BJ (cell line): ENCODE measurements around the gene SOBP. TPM values are rescaled to one million over a fixed set of nuclear protein-coding genes. Genes with fewer than 3 reads are reported as not detected.

Experiments used
- CTCF ChIA-PET: fragments of 350-600 bp; formaldehyde crosslinking; extraction: SDS; loops from one replicate; lab custom pipeline; 2021; ENCODE audit warnings: antibody characterized with exemption, inconsistent platforms; lab: Yijun Ruan, JAX
- POLR2A ChIA-PET: fragments of 300-600 bp; sonication (Branson Sonifier 250); formaldehyde crosslinking; extraction: SDS; loops from one replicate; lab custom pipeline; 2021; ENCODE audit warnings: antibody characterized with exemption; lab: Charles Lee
- DNase-seq: peaks from one replicate; pipeline ENCODE4 v3.0.0-alpha.2; 2011; ENCODE audit warnings: low read depth
- H3K27me3 ChIP-seq: 2 replicates; pipeline ENCODE4 v1.6.0; 2011; ENCODE audit warnings: low read length; ENCODE audit not compliant: control insufficient read depth, insufficient read depth
- H3K36me3 ChIP-seq: 2 replicates; pipeline ENCODE4 v1.5.1; 2011; ENCODE audit warnings: low read length; ENCODE audit not compliant: control insufficient read depth, insufficient read depth
- H3K4me3 ChIP-seq: 2 replicates; pipeline ENCODE4 v1.5.1; 2011; ENCODE audit warnings: low read depth, mild to moderate bottlenecking, control low read depth, low read length
- polyA plus RNA-seq: library from polyadenylated mRNA; depleted of rRNA; stranded (reverse); fragments of >200 nt; gene quantifications from 2 replicates; pipeline ENCODE4 v1.2.3, GENCODE V29; 2011
- TF ChIP-seq, protein P1 (sequence below): IDR thresholded peaks from 2 replicates; pipeline ENCODE4 v1.5.1; 2011; ENCODE audit warnings: low read depth, mild to moderate bottlenecking, control low read depth, inconsistent platforms, low read length, moderate library complexity; ENCODE audit not compliant: insufficient read depth

The SOBP gene
- polyA plus RNA-seq, 1 experiment: not detected

DNA sequence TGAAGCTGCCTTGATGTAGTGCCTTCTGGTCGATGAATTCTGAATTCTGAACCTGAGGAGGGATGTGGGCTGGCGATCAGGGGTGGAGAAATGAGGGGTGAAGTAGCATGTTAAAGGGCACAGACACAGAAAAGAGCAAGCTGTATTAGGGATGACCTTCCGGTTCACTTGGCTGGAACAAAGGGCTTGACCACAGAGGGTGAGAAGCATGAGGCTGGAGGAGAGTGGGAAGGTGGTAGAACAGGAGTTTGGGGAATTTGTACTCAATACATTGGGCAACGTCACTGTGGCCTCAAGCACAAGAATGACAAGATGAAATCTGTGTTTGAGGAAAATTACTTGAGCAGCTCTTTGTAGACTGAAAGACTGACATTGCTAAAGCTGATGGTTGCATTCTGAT lies 155.8 kb downstream of the SOBP start:
- no peak for DNase-seq
- Histone ChIP-seq H3K36me3 (no peaks in the 10 kb centered on the region), H3K27me3 (peaks cover 1% of the 10 kb centered on the region), H3K4me3 (no peak overlapping the region)
- ChIA-PET CTCF (no interaction called here), POLR2A (no interaction called here)
- TF ChIP-seq, protein P1, sequence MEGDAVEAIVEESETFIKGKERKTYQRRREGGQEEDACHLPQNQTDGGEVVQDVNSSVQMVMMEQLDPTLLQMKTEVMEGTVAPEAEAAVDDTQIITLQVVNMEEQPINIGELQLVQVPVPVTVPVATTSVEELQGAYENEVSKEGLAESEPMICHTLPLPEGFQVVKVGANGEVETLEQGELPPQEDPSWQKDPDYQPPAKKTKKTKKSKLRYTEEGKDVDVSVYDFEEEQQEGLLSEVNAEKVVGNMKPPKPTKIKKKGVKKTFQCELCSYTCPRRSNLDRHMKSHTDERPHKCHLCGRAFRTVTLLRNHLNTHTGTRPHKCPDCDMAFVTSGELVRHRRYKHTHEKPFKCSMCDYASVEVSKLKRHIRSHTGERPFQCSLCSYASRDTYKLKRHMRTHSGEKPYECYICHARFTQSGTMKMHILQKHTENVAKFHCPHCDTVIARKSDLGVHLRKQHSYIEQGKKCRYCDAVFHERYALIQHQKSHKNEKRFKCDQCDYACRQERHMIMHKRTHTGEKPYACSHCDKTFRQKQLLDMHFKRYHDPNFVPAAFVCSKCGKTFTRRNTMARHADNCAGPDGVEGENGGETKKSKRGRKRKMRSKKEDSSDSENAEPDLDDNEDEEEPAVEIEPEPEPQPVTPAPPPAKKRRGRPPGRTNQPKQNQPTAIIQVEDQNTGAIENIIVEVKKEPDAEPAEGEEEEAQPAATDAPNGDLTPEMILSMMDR: no peak

DNA sequence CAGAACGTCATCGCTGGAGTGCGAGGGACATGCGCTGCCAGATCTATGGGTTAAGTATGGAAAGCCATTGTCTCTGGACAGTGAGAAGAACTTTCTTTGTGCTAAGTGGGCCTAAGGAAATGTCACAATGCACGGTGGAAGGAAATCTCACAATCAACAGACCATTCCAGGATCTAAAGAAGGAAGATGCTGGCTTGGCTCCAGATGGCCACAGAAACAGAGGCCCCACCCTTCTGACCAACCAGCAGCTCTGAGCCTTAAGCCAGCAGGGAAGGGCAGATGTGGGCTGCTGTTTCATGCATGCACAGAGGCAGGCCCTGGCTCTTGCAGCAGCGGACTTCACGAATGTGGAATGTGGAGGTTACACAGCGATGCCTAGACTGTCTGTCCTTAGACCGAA lies 156.3 kb downstream of the SOBP start:
- CTCF ChIA-PET: interaction anchor here (1.1 kb wide), 1 partner anchor 19 kb away, joined by 3 read pairs; no protein-coding TSS in a partner anchor
- TF ChIP-seq, protein P1: no peak
- POLR2A ChIA-PET: no interaction called here
- H3K27me3 ChIP-seq: peaks cover 1% of the 10 kb centered on the region
- H3K36me3 ChIP-seq: no peaks in the 10 kb centered on the region
- H3K4me3 ChIP-seq: no peak overlapping the region
- DNase-seq: no peak

DNA sequence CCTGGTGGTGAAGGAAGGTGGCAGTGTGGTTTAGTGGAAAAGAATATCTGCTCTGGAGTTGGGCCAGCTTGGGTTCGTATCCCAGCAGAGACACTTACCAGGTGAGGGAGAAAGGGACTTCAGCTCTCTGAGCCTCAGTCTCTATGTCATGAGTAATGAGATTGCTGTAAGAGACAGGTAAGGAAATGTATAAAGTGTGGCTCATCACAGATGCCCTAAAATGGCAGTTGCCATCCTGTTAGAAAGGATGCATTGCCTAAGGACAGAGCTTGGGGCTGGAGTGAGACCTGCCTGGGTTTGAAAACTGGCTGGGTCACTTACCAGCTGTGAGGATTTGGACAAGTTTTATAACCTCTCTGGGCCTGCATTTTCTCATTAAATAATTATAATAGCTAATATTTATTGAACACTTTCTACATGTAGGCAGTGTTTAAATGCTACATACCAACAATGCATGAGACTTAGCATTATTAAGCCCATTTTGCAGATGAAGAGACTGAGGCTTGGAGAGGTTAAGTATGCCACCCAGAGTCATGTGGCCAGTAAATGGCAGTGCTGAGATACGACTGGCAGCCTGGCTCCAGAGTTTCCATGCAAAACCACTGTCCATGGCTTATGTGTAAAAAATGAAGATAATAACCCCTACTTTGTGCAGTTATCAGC lies 157.0 kb downstream of the SOBP start:
- TF ChIP-seq, protein P1: no peak
- no peak overlapping the region for H3K4me3 ChIP-seq
- no peaks in the 10 kb centered on the region; the same call in 1 of the 2 replicates for H3K27me3 ChIP-seq
- ChIA-PET POLR2A (no interaction called here), CTCF (interaction anchor here (0.9 to 1.1 kb wide), 3 partner anchors 11 to 33 kb away, joined by 3 to 4 read pairs (median 3); no protein-coding TSS in a partner anchor)
- no peak for DNase-seq
- H3K36me3 ChIP-seq: no peaks in the 10 kb centered on the region

DNA sequence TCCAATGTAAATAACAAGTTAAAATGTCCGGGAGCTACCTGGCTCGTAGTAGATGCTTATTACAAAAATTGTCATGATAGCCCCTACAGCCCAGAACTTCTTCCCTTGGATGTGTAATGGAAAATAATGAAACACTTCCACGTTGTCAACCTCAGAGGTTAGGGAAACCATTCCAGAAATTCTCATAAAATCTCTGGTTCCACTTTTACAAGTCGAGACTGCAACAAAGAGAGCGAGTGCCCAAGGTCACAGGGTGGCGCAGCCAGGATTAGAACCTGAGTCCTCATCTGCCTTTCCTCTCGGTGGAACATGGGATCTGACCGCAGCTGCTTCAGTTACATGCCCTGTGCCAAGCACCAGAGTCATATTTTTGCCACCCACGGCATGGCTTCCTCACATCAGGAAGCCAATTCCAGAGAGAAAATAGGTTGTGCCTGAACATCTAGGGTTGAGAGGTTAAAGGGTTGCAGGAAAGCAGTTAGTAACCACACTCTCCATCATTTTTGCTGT lies 157.6 kb downstream of the SOBP start:
- H3K27me3 ChIP-seq: no peaks in the 10 kb centered on the region; the same call in 1 of the 2 replicates
- TF ChIP-seq, protein P1: no peak
- CTCF ChIA-PET: interaction anchor here (0.6 to 1.1 kb wide), 5 partner anchors 11 to 167 kb away, joined by 3 to 4 read pairs (median 3); no protein-coding TSS in a partner anchor
- DNase-seq: no peak
- POLR2A ChIA-PET: no interaction called here
- no peaks in the 10 kb centered on the region for H3K36me3 ChIP-seq
- H3K4me3 ChIP-seq: no peak overlapping the region

DNA sequence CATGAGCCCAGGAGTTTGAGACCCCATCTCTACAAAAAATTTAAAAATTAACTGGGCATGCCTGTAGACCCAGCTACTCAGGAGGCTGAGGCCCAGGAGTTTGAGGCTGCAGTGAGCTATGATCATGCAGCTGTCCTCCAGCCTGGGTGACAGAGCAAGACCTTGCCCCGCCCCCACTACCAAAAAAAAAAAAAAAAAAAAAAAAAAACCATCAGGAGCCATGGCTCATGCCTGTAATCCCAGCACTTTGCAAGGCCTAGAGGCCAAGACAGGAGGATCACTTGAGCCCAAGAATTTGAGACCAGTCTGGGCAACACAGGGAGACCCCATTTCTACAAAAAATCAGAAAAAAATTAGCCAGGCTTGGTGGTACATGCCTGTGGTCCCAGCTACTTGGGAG lies 159.1 kb downstream of the SOBP start:
- CTCF ChIA-PET: no interaction called here
- Histone ChIP-seq H3K4me3 (no peak overlapping the region), H3K27me3 (no peaks in the 10 kb centered on the region; the same call in 1 of the 2 replicates), H3K36me3 (no peaks in the 10 kb centered on the region)
- TF ChIP-seq, protein P1: no peak
- DNase-seq: no peak
- POLR2A ChIA-PET: no interaction called here
